Left hindlimb (tissue), 1 donor: ENCODE data around the gene BPIFB3.
A peak's percentile ranks its signal among the peaks of the same experiment; 100 is the strongest.

Experiments
- DNase-seq: peaks from one replicate; pipeline ENCODE4 v3.0.0-alpha.2; 2018

The BPIFB3 gene

DNA sequence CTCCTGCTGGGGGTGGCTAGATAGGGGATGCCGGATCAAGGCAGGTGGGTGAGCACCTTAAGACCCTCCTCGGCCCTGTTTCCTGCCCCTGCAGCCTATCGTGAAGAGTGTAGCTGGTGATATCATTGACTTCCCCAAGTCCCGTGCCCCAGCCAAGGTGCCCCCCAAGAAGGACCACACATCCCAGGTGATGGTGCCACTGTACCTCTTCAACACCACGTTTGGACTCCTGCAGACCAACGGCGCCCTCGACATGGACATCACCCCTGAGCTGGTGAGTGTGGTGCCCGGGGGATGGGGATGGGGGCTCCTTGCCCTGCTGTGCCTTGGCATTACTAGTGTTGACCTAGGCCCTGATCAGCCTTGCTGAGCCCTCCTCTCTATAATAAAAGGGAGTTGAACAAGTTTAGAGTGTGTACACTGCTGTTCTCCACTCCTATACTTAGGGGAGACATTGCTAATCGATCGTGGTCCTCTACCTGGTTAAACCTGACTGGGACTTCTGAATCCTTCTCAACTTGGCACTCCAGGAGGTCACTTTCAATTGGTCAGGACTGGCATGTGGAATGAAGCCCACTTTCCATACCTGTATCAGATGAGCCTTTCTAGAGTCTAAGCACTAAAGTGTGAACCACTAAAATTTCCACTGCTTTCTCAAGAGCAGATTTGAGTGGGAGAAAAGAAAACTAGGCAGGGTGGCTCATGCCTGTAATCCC lies 11.0 kb downstream of the BPIFB3 start:
- no peak for DNase-seq

DNA sequence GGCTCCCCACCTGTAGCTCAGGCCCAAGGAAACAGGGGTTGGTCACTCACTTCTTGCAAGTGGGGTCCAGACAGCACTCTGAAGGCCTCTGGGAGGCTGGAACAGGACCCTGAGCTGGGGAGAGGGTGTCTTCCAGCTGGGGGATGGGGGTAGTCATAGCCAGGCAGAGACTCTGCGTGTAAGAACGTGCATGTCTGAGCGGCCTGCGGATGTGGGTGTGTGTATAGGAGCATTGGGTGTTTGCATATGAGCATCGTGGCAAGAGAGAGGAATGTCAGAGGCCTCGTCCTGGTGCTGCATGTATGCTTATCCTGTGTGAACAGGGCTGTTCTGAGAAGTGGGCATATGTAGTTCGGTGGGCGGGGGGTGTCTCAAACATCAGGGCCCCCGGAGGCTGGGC lies 12.1 kb downstream of the BPIFB3 start:
- DNase-seq: no peak

DNA sequence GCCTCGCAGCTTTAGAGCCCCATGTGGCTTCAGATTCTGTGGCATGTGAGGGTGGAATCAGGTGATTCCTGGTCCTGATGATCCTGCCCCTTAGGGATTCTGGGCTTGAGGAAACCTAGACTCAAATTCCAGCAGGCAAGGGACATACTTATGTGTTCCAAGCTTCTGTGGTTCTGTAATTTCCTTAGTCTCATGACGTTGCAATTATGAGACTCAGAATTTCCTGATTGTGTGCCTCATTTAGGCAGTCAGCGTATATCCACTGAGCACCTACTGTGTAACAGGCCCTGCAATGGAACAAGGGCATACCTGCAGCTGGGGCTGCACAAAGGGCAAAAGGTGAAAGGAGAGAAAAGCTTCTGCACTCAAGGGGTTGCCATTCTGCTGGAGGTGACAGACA lies 14.1 kb downstream of the BPIFB3 start:
- no peak for DNase-seq

DNA sequence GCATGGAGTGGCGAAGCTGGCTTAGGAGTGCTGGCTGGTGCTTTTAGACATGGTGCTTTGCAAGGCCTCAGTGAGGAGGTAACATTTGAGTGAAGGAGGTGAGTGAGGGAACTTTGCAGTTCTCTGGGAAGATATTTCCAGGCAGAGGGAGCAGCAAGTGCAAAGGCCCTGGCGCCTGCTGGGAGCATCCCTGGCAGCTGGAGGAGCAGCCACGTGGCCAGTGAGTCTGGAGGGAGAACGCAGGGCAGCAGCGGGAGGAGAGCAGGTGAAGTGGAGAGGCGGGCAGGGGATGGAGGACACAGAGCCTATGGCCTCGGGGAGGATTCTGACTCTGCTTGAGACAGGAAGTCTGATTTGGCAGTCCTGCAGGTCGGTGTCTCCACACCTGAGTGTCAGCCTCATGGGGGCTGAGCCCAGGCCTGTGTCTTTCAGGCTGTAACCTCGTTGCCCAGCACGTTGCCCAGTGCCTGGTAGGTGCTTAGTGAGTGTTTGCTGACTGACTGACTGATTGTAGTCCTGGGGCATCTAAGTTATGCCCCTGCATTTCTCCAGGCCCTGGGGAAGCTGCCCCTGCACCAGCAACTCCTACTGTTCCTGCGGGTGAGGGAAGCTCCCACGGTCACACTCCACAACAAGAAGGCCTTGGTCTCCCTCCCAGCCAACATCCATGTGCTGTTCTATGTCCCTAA lies 14.7 kb downstream of the BPIFB3 start:
- no peak for DNase-seq

DNA sequence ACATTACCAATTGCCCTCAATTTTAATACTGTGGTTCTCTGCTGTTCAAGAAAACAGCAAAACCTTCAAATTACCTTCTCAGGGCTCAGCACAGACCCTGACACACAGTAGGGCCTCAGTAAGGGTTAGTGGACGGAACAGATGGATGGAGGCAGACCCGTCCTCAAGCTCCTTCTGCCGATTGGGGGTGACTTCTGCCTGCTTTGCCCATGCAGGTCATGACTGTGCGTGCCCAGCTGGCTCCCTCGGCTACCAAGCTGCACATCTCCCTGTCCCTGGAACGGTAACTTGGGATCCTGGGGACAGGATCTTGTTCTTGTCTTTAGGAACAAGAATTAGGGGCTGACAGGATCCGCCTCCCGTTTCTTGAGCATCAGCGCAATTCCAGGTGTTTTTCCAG lies 16.0 kb downstream of the BPIFB3 start:
- DNase-seq: no peak

DNA sequence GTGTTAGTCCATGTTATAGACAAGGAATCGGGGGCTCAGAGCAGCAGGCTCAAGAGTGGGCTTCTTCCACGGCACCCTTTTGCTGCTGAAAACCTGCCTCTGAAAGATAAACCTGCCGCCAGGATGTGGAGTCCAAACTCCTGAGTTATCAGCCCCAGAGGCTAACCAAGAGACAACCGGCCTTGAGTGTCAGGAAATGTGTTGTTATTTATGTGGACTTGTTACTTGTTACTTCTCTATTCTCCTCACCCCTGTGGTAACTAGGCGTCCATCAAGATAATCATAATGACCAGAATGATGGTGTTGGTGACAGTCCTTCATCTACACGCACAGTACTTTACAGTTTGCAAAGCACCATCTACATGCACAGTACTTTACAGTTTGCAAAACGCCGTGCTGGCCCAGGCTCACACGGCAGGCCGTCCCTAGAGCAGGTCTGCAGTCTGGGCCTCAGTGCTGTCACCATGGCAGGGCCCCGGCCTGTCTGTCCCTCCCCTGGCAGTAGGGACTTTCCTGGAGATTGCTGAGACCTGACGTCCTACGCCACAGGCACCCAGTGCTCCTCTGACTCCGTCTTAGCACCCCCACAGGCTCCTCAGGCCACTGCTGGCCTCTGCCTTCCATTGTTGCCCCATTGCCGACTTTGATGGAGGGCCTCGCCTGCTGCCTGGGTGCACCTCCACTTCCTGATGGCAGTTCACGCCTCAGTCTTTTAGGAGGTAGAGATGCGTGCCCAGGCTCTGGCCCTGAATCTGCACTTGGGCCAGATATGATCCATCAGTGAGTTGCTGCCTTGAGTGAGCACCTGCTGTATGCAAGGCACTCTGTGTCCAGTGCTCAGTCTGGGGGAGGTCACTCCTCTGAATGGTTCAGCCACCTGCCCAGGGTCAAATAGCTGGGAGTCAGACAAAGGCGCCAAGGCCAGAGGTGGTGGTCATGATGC lies 16.7 kb downstream of the BPIFB3 start:
- DNase-seq: no peak

DNA sequence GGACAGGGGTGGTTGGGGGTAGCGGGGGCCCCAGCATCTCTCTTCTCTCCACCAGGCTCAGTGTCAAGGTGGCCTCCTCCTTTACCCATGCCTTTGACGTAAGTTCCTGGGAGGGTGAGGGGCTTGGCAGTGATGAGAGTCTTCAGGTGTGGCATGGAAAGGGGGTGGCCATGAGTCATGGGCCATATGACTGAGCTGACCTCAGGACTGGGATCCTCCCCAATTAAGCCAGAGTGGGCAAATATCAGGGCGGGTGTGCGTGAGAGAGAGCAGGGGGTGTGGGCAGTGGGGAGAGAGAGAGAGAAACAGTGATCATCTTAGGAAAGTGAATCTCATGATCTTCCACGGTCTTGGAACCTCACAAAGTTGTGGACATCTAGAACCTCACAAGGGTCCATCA lies 17.5 kb downstream of the BPIFB3 start:
- DNase-seq: no peak

DNA sequence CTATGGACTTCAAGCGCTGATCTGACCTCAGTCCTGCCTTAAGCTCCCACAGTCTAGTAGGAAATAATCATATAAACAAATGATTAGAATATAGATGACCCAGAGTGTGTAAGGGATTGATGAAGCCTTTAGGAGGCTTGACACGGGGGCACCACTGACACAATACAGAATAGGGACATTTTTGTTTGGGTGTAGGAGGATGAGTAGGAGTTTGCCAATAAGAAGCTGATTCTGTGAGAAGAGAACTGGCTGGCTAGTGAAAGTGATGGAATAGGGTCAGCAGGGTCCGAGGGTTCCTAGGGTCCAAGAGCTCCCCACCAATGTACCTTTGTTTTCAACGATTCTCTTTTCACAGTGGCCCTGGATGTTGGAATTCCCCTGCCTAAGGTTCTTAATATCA lies 18.7 kb downstream of the BPIFB3 start:
- no peak for DNase-seq

DNA sequence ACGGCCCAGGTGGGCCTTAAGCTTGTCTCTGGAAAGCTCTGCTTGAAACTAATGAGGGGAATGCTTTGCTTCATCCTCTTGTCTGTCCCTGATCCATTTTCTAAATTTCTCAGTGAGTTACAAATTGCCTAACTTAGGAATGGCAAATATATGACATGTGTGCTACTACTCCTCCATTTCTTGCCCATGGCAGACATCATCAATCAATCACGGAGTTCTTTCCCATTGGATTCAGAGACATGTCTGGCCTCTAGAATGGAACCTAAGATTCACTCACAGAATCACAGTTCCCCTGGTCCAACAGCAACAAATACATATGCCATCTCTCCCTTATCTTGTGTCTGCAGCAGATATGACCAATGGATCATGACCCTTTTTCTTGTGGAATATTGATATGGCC lies 19.1 kb downstream of the BPIFB3 start:
- no peak for DNase-seq

DNA sequence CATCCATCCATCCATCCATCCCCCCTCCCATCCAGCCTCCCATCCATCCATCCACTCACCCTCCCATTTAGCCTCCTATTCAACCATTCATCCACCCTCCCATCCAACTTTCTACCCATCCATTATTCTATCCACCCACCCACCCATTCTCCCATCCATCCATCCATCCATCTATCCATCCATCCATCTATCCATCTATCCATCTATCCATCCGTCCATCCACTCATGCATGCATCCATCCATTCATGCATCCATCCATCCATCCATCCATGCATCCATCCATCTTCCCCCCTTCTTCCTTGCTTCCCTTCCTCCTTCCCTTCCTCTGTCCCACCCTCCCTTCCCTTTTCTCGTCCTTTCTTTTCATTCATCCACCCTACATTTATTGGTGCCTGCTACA lies 21.0 kb downstream of the BPIFB3 start:
- no peak for DNase-seq

DNA sequence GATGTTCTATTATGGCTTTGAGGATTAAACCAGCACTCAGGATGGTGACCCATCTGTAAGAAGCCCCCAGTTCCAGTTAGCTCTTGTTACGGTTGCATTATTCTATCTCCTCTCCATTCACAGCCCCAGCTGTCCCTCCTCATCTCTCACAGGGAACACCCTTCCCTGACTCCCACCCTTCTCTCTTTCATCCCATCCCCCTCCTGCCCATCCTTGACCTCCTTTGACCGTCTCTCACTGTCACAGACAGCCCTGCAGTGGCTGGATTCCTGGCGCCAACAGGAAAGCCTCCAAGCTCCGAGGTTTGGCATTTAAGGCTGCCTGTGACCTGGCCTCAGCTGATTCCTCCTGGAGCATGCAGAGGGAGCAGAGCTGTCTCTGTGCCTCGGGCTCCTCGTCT lies 21.6 kb downstream of the BPIFB3 start:
- DNase-seq: no peak

DNA sequence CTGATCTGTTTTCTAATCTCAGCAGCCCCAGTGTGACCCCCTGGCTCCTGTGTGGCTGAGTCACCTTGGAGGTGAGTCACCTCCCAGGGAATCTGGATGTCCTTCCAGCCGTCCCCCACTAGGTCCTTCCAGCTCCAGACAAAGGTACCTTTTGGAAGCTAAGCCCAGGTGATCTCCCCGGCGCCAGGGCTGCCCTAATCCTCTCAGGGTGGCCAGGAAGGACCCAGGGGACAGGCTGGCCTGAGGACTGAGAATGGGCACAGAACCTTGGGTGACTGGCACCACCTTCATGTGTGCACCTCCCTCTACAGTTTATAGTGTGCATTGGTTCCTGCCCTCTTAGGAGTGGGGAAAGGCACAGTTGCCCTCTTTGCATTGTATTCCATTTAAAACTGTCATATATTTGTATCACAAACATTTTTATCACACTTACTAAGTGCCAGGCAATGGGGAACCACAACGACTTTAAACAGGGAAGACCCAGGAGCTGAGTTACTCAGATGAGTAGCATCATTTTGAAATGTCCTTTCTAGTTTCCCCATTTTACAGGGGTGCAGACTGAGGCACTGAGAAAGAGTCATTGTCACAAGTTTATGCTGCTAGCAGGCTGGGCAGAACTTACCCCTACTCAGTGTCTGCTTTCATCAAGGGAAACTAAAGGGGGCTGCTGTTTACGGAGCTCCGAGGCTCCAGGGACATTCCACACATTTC lies 23.1 kb downstream of the BPIFB3 start:
- no peak for DNase-seq

DNA sequence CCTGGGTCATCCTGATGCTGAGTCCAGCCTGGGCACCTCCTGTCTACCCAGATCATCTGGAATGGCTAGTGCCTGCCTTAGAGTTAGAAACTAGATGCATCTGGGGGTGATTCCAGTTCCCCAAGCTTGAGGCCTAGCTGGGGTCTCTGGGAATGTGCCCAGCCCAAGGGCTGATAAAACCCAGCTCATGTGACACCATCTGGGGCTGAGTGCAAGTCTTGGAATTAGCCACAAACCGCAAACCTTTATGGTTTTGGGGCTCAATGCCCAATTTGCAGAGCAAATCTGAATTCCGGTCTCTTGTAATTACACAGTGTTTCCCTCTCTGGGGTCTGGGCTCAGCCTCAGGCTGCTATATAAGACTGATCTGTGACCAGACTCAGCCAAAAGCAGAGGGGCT lies 25.6 kb downstream of the BPIFB3 start, which contains the start of gene BPIFB4:
TSS of gene BPIFB4 (plus strand) at position 385 of the 400 bp plus-strand sequence. CDS start 1,884 bp downstream, outside the sequence.
- DNase-seq: peak; percentile 55

DNA sequence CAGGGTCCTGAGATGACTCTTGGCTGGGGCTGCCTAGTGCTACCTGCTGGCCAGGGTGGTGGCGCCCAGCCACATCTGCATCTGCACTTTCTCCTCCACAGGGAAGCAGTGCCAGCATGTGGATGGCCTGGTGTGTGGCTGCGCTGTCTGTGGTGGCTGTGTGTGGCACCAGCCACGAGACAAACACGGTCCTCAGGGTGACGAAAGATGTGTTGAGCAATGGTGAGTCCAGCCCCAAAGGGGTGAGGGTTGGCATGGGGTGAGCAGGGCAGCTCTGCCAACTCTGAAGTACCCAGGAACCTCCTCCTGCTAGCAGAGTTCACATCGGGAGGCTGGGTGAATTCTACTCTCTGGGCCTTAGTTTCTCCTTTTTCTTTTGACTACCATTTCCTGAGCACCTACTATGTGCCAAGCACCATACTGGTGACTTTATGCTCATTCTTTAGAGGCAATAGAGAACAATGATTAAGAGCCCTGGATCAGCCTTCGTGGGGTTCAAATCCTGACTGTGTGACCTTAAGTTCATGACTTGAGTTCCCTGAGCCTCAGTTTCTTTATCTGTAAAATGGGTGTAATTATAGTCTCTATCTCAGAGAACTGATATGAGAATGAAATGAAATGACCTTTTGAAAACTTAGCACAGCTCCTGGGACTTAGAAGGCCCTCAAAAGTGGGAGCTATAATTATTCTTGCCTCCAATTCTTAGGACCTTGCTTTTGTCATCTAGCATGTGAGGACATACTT lies 27.9 kb downstream of the BPIFB3 start:
- DNase-seq: no peak

DNA sequence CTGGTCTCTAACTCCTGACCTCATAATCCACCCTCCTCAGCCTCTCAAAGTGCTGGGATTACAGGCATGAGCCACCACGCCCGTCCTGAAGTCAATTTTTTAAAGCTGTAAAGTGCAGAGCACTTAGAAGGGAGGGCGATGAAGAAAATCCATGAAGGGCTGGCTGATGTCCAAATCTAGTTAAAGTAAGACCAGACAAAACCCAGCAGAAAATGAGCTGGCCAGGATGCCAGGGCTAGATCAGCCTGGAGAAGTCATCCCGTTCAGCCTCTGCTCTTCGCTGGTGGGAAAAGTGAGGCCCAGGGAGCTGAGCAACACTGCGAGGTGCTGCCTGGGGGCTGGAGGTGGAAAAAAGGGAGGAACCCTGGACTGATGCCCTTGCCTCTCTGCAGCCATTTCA lies 28.8 kb downstream of the BPIFB3 start:
- DNase-seq: no peak

DNA sequence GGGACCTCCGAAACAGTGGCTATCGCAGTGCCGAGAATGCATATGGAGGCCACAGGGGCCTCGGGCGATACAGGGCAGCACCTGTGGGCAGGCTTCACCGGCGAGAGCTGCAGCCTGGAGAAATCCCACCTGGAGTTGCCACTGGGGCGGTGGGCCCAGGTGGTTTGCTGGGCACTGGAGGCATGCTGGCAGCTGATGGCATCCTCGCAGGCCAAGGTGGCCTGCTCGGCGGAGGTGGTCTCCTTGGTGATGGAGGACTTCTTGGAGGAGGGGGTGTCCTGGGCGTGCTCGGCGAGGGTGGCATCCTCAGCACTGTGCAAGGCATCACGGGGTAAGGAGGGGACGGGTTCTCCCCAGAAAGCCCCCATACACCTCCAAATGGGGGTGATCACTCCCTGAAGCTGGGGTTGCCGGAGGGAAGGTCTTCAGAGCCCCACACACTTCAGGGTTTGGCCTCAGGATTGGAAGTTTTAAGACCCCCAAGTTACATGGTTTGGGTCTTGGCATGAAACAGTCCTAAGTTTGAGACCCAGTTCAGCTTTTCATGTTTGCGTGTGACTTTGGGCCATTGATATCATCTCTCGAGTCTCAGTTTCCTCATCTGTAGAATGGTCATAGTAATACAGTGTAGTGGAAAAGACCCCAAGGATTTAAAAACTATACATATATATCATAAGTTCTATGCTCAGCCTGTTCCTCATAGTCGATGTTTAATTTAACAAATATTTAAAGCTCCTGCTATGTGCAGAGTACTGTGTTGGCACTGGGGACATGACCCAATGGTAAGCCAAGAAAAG lies 30.0 kb downstream of the BPIFB3 start:
- no peak for DNase-seq

DNA sequence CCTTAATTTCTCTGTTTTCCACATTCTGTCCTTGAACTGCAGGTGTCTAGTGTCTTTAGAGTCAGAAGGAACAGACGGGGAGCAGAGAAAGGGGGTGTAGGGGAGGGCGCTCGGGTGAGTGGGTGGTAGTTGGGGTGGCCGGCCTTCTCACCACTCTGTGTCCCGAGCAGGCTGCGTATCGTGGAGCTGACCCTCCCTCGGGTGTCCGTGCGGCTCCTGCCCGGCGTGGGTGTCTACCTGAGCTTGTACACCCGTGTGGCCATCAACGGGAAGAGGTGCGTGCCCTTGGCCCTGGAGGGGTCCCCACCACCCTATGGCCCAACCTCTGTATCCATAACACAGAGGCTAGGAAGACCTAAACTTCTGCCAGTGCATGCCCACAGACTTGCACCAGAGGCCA lies 31.0 kb downstream of the BPIFB3 start:
- DNase-seq: no peak

DNA sequence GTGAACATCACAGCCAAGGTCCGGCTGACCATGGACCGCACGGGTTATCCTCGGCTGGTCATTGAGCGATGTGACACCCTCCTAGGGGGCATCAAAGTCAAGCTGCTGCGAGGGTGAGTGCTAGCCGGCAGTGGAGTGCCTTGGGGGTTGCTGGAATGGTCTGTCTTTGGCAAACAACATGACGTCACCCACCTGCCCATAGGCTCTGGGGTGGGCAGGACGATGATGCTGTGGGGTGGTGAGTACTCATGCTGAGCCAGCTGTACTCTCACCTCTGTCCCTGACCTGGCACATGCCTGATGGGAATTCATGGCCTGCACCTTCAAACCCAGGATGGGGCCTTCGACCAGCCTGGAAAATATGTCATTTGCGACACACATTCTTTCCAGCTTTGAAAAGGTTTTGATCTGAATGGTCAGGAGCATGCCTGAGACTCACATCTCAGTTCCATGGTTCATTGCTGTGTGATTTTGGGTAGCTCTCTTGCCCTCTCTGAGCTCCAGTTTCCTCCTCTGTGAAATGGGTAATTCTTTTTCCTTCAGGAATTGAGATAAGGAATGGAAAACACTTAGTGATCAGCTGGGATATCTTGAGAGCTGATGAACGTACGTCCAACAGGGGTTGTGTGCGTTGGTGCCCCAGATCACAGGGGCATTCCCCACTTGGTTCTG lies 32.5 kb downstream of the BPIFB3 start:
- DNase-seq: no peak

DNA sequence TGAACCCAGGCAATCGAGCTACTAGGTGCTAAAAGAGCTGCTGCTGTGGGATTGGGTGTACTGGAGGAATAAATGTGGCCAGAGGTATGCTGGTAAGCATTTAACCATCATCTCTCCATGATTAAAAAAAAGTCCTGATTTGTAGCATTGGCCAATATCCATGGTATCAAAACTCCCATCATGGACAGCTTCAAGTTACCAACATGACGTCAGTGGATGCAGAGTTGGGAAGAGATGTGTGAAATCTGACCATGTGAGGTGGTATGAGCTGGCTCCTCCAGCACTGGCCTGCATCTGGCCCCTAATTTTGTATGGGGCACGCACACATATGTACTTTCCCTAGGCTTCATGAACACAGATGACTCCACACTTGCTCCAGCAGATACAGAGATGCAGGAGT lies 37.4 kb downstream of the BPIFB3 start:
- no peak for DNase-seq

DNA sequence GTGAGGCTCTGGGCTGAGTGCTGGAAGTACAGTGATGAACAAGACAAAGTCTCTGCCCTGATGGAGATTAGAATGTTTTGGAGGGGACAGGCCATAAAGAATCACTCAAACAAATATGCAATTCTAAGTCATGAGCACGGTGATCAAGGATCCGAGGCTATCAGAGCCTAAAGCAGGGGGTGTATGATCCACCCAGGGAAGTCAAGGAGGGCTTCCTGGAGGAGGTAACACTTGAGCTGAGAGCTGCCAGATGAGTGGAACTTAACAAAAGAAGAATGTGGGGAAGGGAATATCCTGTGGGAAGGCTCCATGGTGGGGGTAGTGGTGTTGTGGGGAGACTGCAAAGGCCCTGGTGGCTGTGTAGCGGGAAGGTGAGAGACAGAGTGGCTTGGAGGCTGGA lies 38.0 kb downstream of the BPIFB3 start:
- no peak for DNase-seq

DNA sequence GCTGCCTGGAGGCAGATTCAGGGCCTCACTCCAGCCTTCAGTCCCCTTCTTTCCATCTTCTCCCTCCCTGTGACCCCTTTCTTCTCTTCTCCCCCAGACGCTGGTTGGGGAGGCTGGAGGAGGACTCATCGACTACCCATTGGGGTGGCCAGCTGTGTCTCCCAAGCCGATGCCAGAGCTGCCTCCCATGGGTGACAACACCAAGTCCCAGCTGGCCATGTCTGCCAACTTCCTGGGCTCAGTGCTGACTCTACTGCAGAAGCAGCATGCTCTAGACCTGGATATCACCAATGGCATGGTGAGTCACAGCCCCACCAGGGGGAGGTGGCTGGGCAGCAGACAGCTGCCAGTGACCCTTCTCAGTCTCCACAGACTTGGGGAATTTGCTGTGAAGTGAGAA lies 38.7 kb downstream of the BPIFB3 start:
- no peak for DNase-seq
